ENCODE data around the gene SCP2. TPM values are rescaled to one million over a fixed set of nuclear protein-coding genes. Genes with fewer than 3 reads are reported as not detected.

Gene SCP2
- total and polyA plus RNA-seq, 2 of the 4 experiments (the other 2 are of a cell fraction): 70.4 to 83.1 TPM

DNA sequence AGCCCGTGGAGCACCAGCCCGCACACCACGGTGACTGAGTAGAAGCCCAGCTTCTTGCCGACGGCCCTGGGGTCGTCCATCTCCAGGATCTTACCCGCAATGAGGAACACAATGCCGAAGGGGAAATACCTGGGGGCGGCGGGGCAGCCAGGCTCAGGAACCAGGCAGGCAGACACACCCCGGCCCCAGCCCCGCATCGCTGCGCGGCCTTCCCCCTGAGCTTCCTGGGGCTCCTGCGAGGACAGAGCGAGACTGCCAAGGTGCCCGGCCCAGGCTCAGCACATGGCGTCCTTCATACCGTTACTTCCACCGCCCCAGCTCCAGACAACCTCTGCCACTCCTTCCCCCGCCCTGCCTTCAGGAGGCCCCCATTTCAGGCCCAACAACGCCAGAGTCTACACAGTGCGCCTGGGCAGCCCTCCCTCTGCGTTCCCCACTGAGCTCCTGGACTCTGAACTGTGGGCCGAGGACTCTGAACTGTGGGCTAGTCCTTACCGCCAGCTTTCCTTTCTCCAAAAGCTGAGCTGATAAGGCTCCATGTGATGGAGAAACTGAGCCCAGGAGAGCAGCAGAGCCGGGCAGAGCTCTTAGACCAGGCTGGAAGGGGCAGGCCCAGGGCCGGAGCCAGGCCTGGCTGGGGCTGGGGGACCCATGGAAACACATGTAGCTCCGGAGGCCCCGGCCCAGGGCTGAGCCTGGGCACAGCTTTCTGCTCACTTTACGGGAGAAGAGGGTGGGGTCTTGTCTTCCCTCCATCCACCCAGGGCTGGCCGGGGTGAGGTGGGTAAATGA, 165.8 kb downstream of the SCP2 start:
- no TSS peak for BruUV-seq (replicated peaks)
- H2BK15ac ChIP-seq (ENCODE audit: low read depth, low read length): no peak overlapping the region
- DNase-seq: no peak
- dilution Hi-C loops (cut with HindIII; ENCODE audit: low sequenced_read_pairs, unreplicated experiment) (no loop called here), in situ Hi-C loops (cut with MboI; ENCODE audit: low sequenced_read_pairs) (no loop called here), intact Hi-C loops (cut with micrococcal nuclease) (no loop called here)
- H2AK5ac ChIP-seq (ENCODE audit: low read depth, low read length): peak overlapping the region; percentile 33; the same call in 1 of the 2 replicates
- ChIA-PET CTCF (no interaction called here), POLR2A (ENCODE audit: unreplicated experiment) (no interaction called here)
- no peaks in the 10 kb centered on the region for H3K9me3 ChIP-seq (ENCODE audit: control insufficient read depth, insufficient read depth, low read length)
- no peak overlapping the region for H4K8ac ChIP-seq (ENCODE audit: low read depth in 2 of 2, low read length in 2 of 2)
- peaks cover 1% of the 10 kb centered on the region; the same call in 1 of the 2 replicates for H3K36me3 ChIP-seq (ENCODE audit: control insufficient read depth, insufficient read depth, low read length)
- H3K56ac ChIP-seq (ENCODE audit: extremely low read depth, insufficient read depth, low read length): no peak overlapping the region
- H4K5ac ChIP-seq (ENCODE audit: low read depth, low read length): no peak overlapping the region
- H4K20me1 ChIP-seq (ENCODE audit: insufficient read depth, low read length): no peaks in the 10 kb centered on the region
- H3K14ac ChIP-seq (replicated peaks; ENCODE audit: low read depth, low read length): no peak overlapping the region
- peaks cover 23% of the 10 kb centered on the region for H3K9me1 ChIP-seq (ENCODE audit: insufficient read depth, low read length)
- no peak overlapping the region for H3K9ac ChIP-seq (ENCODE audit: low read depth, low read length)
- WGBS, 2 experiments (ENCODE audit: extremely low coverage in 2 of 2, insufficient read length in 1 of 2): 92% methylated on average over 16 of the region's 33 CpGs; no CpG with 5 or more reads in 1 of the 2 experiments
- no peak overlapping the region for H4K91ac ChIP-seq (ENCODE audit: insufficient read depth, low read depth, low read length)
- no peak for ATAC-seq (ENCODE audit: low read depth)
- no peak overlapping the region for H3K4ac ChIP-seq (ENCODE audit: low read depth, low read length)
- H3K23ac ChIP-seq (ENCODE audit: low read depth, low read length): no peak overlapping the region
- peaks cover 13% of the 10 kb centered on the region for H3K4me1 ChIP-seq (ENCODE audit: control insufficient read depth, insufficient read depth, low read length)
- no peak overlapping the region for H2BK20ac ChIP-seq (ENCODE audit: low read depth, low read length)
- TF ChIP-seq MAFK (IDR thresholded peaks at IDR 0.05; ENCODE audit: low read depth, low read length): no peak
- no peak for TF ChIP-seq SMC3 (IDR thresholded peaks at IDR 0.05; ENCODE audit: low read depth, low read length)
- TF ChIP-seq, protein P1, sequence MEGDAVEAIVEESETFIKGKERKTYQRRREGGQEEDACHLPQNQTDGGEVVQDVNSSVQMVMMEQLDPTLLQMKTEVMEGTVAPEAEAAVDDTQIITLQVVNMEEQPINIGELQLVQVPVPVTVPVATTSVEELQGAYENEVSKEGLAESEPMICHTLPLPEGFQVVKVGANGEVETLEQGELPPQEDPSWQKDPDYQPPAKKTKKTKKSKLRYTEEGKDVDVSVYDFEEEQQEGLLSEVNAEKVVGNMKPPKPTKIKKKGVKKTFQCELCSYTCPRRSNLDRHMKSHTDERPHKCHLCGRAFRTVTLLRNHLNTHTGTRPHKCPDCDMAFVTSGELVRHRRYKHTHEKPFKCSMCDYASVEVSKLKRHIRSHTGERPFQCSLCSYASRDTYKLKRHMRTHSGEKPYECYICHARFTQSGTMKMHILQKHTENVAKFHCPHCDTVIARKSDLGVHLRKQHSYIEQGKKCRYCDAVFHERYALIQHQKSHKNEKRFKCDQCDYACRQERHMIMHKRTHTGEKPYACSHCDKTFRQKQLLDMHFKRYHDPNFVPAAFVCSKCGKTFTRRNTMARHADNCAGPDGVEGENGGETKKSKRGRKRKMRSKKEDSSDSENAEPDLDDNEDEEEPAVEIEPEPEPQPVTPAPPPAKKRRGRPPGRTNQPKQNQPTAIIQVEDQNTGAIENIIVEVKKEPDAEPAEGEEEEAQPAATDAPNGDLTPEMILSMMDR (conservative IDR thresholded peaks at IDR 0.05; ENCODE audit: low read depth, low read length): no peak
- TF ChIP-seq RCOR1 (IDR thresholded peaks at IDR 0.05; ENCODE audit: insufficient replicate concordance, low read length): no peak
- no peak for TF ChIP-seq MXI1 (IDR thresholded peaks at IDR 0.05; ENCODE audit: borderline replicate concordance, low read depth, low read length)
- TF ChIP-seq MAZ (IDR thresholded peaks at IDR 0.05; ENCODE audit: borderline replicate concordance, low read depth, low read length): no peak
- no peak overlapping the region for H2AK9ac ChIP-seq (replicated peaks; ENCODE audit: low read depth, low read length, poor library complexity)
- no peak overlapping the region for H2BK5ac ChIP-seq (ENCODE audit: low read depth, low read length, poor library complexity, severe bottlenecking)
- no peak overlapping the region for H3K18ac ChIP-seq (ENCODE audit: low read depth, low read length)
- H3K27ac ChIP-seq (ENCODE audit: insufficient read depth, low read length): no peak overlapping the region
- no peak overlapping the region for H2BK120ac ChIP-seq (ENCODE audit: low read depth, low read length)
- H3K4me3 ChIP-seq (ENCODE audit: insufficient read depth, low read depth, low read length): no peak overlapping the region
- no peak overlapping the region for H3K4me2 ChIP-seq (ENCODE audit: low read depth, low read length)
- H3K27me3 ChIP-seq (ENCODE audit: control insufficient read depth, insufficient read depth, low read length): no peaks in the 10 kb centered on the region
- no peak overlapping the region for H2AFZ ChIP-seq (replicated peaks; ENCODE audit: low read length, poor library complexity)
- H3K79me1 ChIP-seq (ENCODE audit: low read depth in 1 of 2, low read length in 2 of 2): no peaks in the 10 kb centered on the region
